ENCODE data around the gene FBXL5. TPM values are rescaled to one million over a fixed set of nuclear protein-coding genes. Genes with fewer than 3 reads are reported as not detected.

Gene FBXL5
- total and polyA plus RNA-seq, 2 donors (not counting 1 experiment from before 2014, with no cell fraction given), result 21.2 to 41.0 TPM

DNA sequence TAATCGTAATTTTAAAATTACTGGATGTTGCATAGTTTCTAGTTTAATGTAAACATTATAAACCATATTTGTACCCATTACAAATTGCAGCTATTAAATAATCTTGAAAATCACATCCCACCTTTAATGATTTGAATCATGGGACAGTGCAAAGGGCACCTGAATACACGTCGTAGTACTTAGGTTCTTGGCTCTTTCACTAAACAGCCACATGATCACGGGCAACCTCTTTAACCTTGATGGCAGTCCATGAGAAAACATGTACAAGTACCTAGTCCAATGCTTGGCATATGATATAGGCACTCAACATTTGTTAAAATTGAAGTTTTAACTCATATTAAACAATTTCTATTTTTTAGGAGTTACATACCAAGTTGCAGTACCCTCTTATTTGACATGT, 11.8 kb upstream of the FBXL5 start:
- no peaks in the 10 kb centered on the region for H3K36me3 ChIP-seq (replicated peaks in 1 of 2; ENCODE audit: control extremely low read depth in 1 of 2, control insufficient read depth in 1 of 2, extremely low read depth in 1 of 2, insufficient read depth in 2 of 2, low read length in 1 of 2)
- H2AFZ ChIP-seq (ENCODE audit: insufficient read depth, low read depth, low read length, poor library complexity, severe bottlenecking), result no peak overlapping the region
- H4K20me1 ChIP-seq (ENCODE audit: control insufficient read depth, insufficient read depth, low read length, poor library complexity, severe bottlenecking), result no peaks in the 10 kb centered on the region
- no peak overlapping the region for H3K4me2 ChIP-seq (replicated peaks; ENCODE audit: low read depth, low read length, poor library complexity, severe bottlenecking)
- no peak overlapping the region for H3K27ac Mint-ChIP-seq
- ChIA-PET CTCF (interaction anchor here (0.9 kb wide), 2 partner anchors 12 to 94 kb away, joined by 3 to 4 read pairs; partner anchors contain the start of gene FBXL5), POLR2A (no interaction called here)
- peaks cover 8 to 9% of the 10 kb centered on the region in 2 donors for H3K4me1 ChIP-seq (ENCODE audit: control insufficient read depth in 2 of 2, insufficient read depth in 2 of 2, low read length in 2 of 2)
- H3K79me2 ChIP-seq (ENCODE audit: control insufficient read depth, insufficient read depth, low read length), result no peaks in the 10 kb centered on the region
- H3K4me3 ChIP-seq (ENCODE audit: control extremely low read depth in 1 of 5, extremely low read depth in 1 of 5, insufficient read depth in 1 of 5, low read depth in 2 of 5, low read length in 4 of 5), result no peak overlapping the region
- H3K27ac ChIP-seq (ENCODE audit: low read length in 2 of 2), result no peak overlapping the region
- no peak for DNase-seq
- TF ChIP-seq, protein P1, sequence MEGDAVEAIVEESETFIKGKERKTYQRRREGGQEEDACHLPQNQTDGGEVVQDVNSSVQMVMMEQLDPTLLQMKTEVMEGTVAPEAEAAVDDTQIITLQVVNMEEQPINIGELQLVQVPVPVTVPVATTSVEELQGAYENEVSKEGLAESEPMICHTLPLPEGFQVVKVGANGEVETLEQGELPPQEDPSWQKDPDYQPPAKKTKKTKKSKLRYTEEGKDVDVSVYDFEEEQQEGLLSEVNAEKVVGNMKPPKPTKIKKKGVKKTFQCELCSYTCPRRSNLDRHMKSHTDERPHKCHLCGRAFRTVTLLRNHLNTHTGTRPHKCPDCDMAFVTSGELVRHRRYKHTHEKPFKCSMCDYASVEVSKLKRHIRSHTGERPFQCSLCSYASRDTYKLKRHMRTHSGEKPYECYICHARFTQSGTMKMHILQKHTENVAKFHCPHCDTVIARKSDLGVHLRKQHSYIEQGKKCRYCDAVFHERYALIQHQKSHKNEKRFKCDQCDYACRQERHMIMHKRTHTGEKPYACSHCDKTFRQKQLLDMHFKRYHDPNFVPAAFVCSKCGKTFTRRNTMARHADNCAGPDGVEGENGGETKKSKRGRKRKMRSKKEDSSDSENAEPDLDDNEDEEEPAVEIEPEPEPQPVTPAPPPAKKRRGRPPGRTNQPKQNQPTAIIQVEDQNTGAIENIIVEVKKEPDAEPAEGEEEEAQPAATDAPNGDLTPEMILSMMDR (IDR thresholded peaks at IDR 0.05), result no peak
- no peak for TF ChIP-seq EZH2 (IDR thresholded peaks at IDR 0.05; ENCODE audit: borderline replicate concordance, insufficient read depth, low read depth, low read length, poor library complexity, severe bottlenecking)
- WGBS (ENCODE audit: insufficient coverage), result 100% methylated on average over 3 of the region's 4 CpGs
- H3K4me1 Mint-ChIP-seq, result peaks cover 18% of the 10 kb centered on the region
- H3K4me3 Mint-ChIP-seq, result no peak overlapping the region
- H3K27me3 Mint-ChIP-seq, result no peaks in the 10 kb centered on the region
- no peak overlapping the region for H3K9ac ChIP-seq (ENCODE audit: low read length)
- ATAC-seq (ENCODE audit: low read depth), result no peak
- intact Hi-C loops (cut with micrococcal nuclease), result no loop called here
- H3K9me3 Mint-ChIP-seq (ENCODE audit: insufficient read depth), result no peaks in the 10 kb centered on the region
- no peaks in the 10 kb centered on the region for H3K9me3 ChIP-seq (ENCODE audit: control extremely low read depth in 1 of 3, control insufficient read depth in 2 of 3, insufficient read depth in 1 of 3, low read length in 2 of 3)
- no peaks in the 10 kb centered on the region for H3K27me3 ChIP-seq (replicated peaks in 1 of 4; ENCODE audit: control extremely low read depth in 1 of 4, control insufficient read depth in 3 of 4, insufficient read depth in 4 of 4, low read length in 3 of 4)

DNA sequence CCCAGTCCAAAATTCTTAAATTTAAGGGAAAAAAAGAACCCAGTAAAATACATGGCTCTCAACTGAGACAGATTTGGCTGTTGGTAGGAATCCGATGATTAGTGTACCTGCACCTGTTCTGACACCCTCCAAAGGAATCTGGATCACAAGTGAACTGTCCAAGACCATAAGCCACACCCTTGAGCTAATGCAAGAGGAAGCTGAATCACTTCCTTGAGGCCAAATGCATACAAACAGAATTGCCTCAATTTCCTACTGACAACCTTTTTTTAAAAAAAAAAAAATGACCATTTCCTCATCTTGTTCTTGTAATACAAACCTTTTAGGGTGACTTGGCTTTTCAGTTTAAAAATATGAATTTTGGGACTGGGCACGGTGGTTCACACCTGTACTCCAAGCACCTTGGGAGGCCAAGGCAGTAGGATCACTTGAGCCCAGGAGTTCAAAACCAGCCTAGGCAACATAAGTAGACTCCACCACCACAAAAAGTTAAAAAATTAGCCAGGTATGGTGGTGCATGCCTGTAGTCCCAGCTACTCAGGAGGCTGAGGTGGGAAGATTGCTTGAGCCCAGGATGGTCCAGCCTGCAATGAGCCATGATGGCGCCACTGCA, 10.7 kb upstream of the FBXL5 start:
- TF ChIP-seq, protein P1 (IDR thresholded peaks at IDR 0.05), result no peak
- H3K27ac Mint-ChIP-seq, result no peak overlapping the region
- Histone ChIP-seq H3K4me1 (ENCODE audit: control insufficient read depth in 2 of 2, insufficient read depth in 2 of 2, low read length in 2 of 2) (peaks cover 6 to 8% of the 10 kb centered on the region in 2 donors), H3K4me2 (replicated peaks; ENCODE audit: low read depth, low read length, poor library complexity, severe bottlenecking) (no peak overlapping the region), H3K9me3 (ENCODE audit: control extremely low read depth in 1 of 3, control insufficient read depth in 2 of 3, insufficient read depth in 1 of 3, low read length in 2 of 3) (no peaks in the 10 kb centered on the region), H4K20me1 (ENCODE audit: control insufficient read depth, insufficient read depth, low read length, poor library complexity, severe bottlenecking) (no peaks in the 10 kb centered on the region), H3K4me3 (ENCODE audit: control extremely low read depth in 1 of 5, extremely low read depth in 1 of 5, insufficient read depth in 1 of 5, low read depth in 2 of 5, low read length in 4 of 5) (no peak overlapping the region), H3K79me2 (ENCODE audit: control insufficient read depth, insufficient read depth, low read length) (no peaks in the 10 kb centered on the region), H2AFZ (ENCODE audit: insufficient read depth, low read depth, low read length, poor library complexity, severe bottlenecking) (no peak overlapping the region), H3K36me3 (replicated peaks in 1 of 2; ENCODE audit: control extremely low read depth in 1 of 2, control insufficient read depth in 1 of 2, extremely low read depth in 1 of 2, insufficient read depth in 2 of 2, low read length in 1 of 2) (no peaks in the 10 kb centered on the region), H3K27me3 (replicated peaks in 1 of 4; ENCODE audit: control extremely low read depth in 1 of 4, control insufficient read depth in 3 of 4, insufficient read depth in 4 of 4, low read length in 3 of 4) (no peaks in the 10 kb centered on the region), H3K27ac (ENCODE audit: low read length in 2 of 2) (no peak overlapping the region), H3K9ac (ENCODE audit: low read length) (no peak overlapping the region)
- no CpG with 5 or more reads among the region's 3 CpGs for WGBS (ENCODE audit: insufficient coverage)
- ATAC-seq (ENCODE audit: low read depth), result no peak
- intact Hi-C loops (cut with micrococcal nuclease), result no loop called here
- H3K9me3 Mint-ChIP-seq (ENCODE audit: insufficient read depth), result no peaks in the 10 kb centered on the region
- no peak overlapping the region for H3K4me3 Mint-ChIP-seq
- peaks cover 8% of the 10 kb centered on the region for H3K4me1 Mint-ChIP-seq
- CTCF ChIA-PET, result interaction anchor here (0.9 kb wide), 1 partner anchor 93 kb away, joined by 4 read pairs; no protein-coding TSS in a partner anchor
- no peak for DNase-seq
- no peaks in the 10 kb centered on the region for H3K27me3 Mint-ChIP-seq
- POLR2A ChIA-PET, result no interaction called here
